PC-9 (cell line): ENCODE data around the gene C5orf47. TPM values are rescaled to one million over a fixed set of nuclear protein-coding genes. Genes with fewer than 3 reads are reported as not detected.

ENCODE experiments used
- BruUV-seq: library from RNA; stranded (reverse); fragments of 400-500 nt; replicated peaks from 2 replicates; lab custom pipeline; 2021; lab: Mats Ljungman, UMichigan
- CTCF ChIA-PET: fragments of 300-600 bp; sonication (Branson Sonifier 250); formaldehyde crosslinking; loops from one replicate; lab custom pipeline; 2022; ENCODE audit warnings: antibody characterized with exemption; lab: Charles Lee
- POLR2A ChIA-PET: fragments of 300-600 bp; sonication (Branson Sonifier 250); formaldehyde crosslinking; loops from one replicate; lab custom pipeline; 2022; ENCODE audit warnings: antibody characterized with exemption; ENCODE audit not compliant: unreplicated experiment; lab: Charles Lee
- DNase-seq, 2 experiments: peaks; one replicate each; pipeline versions ENCODE4 v3.0.0 to v3.0.0-alpha.2; 2015 to 2022; ENCODE audit warnings: mixed read lengths in 1 of 2
- H2AFZ ChIP-seq: fragments of 200-600 bp; sonication (generic); 2 replicates; pipeline ENCODE4 v1.8.1; 2017; ENCODE audit warnings: antibody characterized with exemption
- H3F3A ChIP-seq: fragments of 200-600 bp; sonication (generic); 2 replicates; pipeline ENCODE4 v1.8.1; 2017; ENCODE audit warnings: antibody characterized with exemption, mild to moderate bottlenecking, low read depth; ENCODE audit not compliant: insufficient read depth
- H3K27ac ChIP-seq: fragments of 200-600 bp; sonication (generic); 2 replicates; pipeline ENCODE4 v1.6.1; 2016; ENCODE audit warnings: mixed run types
- H3K27me3 ChIP-seq: fragments of 200-600 bp; sonication (generic); 2 replicates; pipeline ENCODE4 v1.6.1; 2016; ENCODE audit warnings: low read depth, mixed run types; ENCODE audit not compliant: insufficient read depth
- H3K36me3 ChIP-seq: fragments of 200-600 bp; sonication (generic); 2 replicates; pipeline ENCODE4 v1.6.1; 2016; ENCODE audit warnings: low read depth, mixed run types
- H3K4me1 ChIP-seq: fragments of 200-600 bp; sonication (generic); replicated peaks from 2 replicates; pipeline ENCODE4 v1.6.1; 2016; ENCODE audit warnings: mixed run types; ENCODE audit not compliant: insufficient read depth
- H3K4me2 ChIP-seq: fragments of 200-600 bp; sonication (generic); 2 replicates; pipeline ENCODE4 v1.6.1; 2017; ENCODE audit warnings: mixed run types
- H3K4me3 ChIP-seq: fragments of 200-600 bp; sonication (generic); 2 replicates; pipeline ENCODE4 v1.6.1; 2016; ENCODE audit warnings: mixed run types
- H3K79me2 ChIP-seq: fragments of 200-600 bp; sonication (generic); 2 replicates; pipeline ENCODE4 v1.6.1; 2017; ENCODE audit warnings: low read depth, mixed run types
- H3K9me2 ChIP-seq: fragments of 200-600 bp; sonication (generic); 2 replicates; pipeline ENCODE4 v1.8.1; 2017; ENCODE audit warnings: mild to moderate bottlenecking; ENCODE audit not compliant: insufficient read depth
- H3K9me3 ChIP-seq: fragments of 200-600 bp; sonication (generic); 2 replicates; pipeline ENCODE4 v1.8.1; 2016; ENCODE audit warnings: low read depth; ENCODE audit not compliant: insufficient read depth
- H4K20me1 ChIP-seq: fragments of 200-600 bp; sonication (generic); 2 replicates; pipeline ENCODE4 v1.8.1; 2017; ENCODE audit not compliant: insufficient read depth
- EZH2 ChIP-seq: fragments of 200-600 bp; sonication (generic); IDR thresholded peaks from 2 replicates; pipeline ENCODE4 v1.8.0; 2017; ENCODE audit warnings: antibody characterized with exemption, low read depth
- intact Hi-C: fragments of 100-400 bp; cut with micrococcal nuclease; formaldehyde crosslinking; loops from one replicate; pipeline ENCODE4 v1.10.0; 2022; ENCODE audit not compliant: unreplicated experiment
- total RNA-seq: library from RNA; stranded (reverse); gene quantifications from 2 replicates; pipeline ENCODE4 v1.2.3, GENCODE V29; 2021
- TF ChIP-seq, protein P1 (sequence below): fragments of 200-600 bp; sonication (generic); conservative IDR thresholded peaks from 2 replicates; pipeline ENCODE4 v1.6.1; 2017; ENCODE audit warnings: mixed run types, antibody characterized with exemption, mild to moderate bottlenecking, moderate library complexity

The C5orf47 gene
- total RNA-seq, 1 experiment from 2014 or later = not detected

- H3K27me3 ChIP-seq = peaks cover 65% of the 10 kb centered on the region
- POLR2A ChIA-PET = no interaction called here
- no peaks in the 10 kb centered on the region for H3K9me2 ChIP-seq
- no peaks in the 10 kb centered on the region for H3K4me1 ChIP-seq
- no peak overlapping the region for H3K4me2 ChIP-seq
- no peak for DNase-seq
- H3K79me2 ChIP-seq = no peaks in the 10 kb centered on the region
- H3K27ac ChIP-seq = no peak overlapping the region
- TF ChIP-seq, protein P1, sequence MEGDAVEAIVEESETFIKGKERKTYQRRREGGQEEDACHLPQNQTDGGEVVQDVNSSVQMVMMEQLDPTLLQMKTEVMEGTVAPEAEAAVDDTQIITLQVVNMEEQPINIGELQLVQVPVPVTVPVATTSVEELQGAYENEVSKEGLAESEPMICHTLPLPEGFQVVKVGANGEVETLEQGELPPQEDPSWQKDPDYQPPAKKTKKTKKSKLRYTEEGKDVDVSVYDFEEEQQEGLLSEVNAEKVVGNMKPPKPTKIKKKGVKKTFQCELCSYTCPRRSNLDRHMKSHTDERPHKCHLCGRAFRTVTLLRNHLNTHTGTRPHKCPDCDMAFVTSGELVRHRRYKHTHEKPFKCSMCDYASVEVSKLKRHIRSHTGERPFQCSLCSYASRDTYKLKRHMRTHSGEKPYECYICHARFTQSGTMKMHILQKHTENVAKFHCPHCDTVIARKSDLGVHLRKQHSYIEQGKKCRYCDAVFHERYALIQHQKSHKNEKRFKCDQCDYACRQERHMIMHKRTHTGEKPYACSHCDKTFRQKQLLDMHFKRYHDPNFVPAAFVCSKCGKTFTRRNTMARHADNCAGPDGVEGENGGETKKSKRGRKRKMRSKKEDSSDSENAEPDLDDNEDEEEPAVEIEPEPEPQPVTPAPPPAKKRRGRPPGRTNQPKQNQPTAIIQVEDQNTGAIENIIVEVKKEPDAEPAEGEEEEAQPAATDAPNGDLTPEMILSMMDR = no peak
- no peak for TF ChIP-seq EZH2
- H3K9me3 ChIP-seq = no peaks in the 10 kb centered on the region
- CTCF ChIA-PET = no interaction called here
- H2AFZ ChIP-seq = no peak overlapping the region
- H3K36me3 ChIP-seq = no peaks in the 10 kb centered on the region
- H4K20me1 ChIP-seq = no peaks in the 10 kb centered on the region
- H3K4me3 ChIP-seq = no peak overlapping the region
- H3F3A ChIP-seq = no peaks in the 10 kb centered on the region
- intact Hi-C loops = no loop called here
- BruUV-seq = no TSS peak
Observed at GRCh38 chr5:173998531-173998930, 9.6 kb downstream of the C5orf47 start.

DNA sequence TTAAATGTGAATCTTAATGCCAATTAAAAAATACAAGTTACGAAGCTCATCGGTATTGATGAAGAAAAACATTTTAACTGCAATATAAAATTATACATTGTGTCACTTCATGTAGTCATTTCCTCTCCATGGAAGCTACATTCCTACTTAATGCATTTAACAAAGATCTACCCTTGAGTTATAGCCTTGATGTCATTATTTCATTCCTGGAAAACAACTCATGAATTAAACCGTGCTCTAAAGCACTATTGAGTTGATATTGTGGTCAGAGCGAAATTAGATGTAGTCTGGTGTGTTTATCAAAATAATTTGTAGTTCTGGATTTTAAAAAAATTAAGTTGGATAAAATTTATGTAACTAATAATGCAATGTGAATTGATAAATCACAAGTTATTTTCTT lies 11.1 kb downstream of the C5orf47 start:
- DNase-seq = no peak
- Histone ChIP-seq H4K20me1 (no peaks in the 10 kb centered on the region), H3F3A (no peaks in the 10 kb centered on the region), H3K36me3 (no peaks in the 10 kb centered on the region), H3K79me2 (no peaks in the 10 kb centered on the region), H3K27ac (no peak overlapping the region), H3K9me2 (no peaks in the 10 kb centered on the region), H3K27me3 (peaks cover 61% of the 10 kb centered on the region), H3K4me2 (no peak overlapping the region), H3K4me1 (no peaks in the 10 kb centered on the region), H3K9me3 (no peaks in the 10 kb centered on the region), H2AFZ (no peak overlapping the region), H3K4me3 (no peak overlapping the region)
- intact Hi-C loops = no loop called here
- BruUV-seq = no TSS peak
- CTCF ChIA-PET = no interaction called here
- POLR2A ChIA-PET = no interaction called here
- TF ChIP-seq EZH2 = no peak
- TF ChIP-seq, protein P1 = no peak

DNA sequence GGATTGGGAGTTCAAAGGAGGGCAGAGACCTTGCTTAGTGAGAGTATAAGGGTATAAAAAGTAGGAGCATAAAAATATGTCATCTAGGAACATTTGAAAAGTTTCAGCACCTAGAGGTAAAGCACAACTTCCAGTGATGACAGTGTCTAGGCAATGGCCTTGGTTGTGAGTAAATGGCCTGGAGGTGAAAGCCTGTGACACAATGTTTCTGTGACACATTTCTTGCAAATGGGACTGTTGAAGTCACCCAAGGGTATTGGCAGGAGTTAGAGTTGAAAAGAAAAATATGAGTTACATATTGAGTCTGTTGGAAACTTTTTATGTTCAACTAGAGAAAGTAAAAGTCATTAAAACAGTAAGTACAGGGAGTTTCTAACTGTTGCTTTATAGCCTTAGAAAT lies 14.8 kb downstream of the C5orf47 start:
- no TSS peak for BruUV-seq
- TF ChIP-seq, protein P1 = no peak
- no peak for TF ChIP-seq EZH2
- CTCF ChIA-PET = no interaction called here

More for the DNA sequence above, 14.8 kb downstream of the C5orf47 start:
- Histone ChIP-seq H3F3A (no peaks in the 10 kb centered on the region), H3K79me2 (no peaks in the 10 kb centered on the region), H3K36me3 (no peaks in the 10 kb centered on the region), H4K20me1 (no peaks in the 10 kb centered on the region), H3K9me2 (no peaks in the 10 kb centered on the region), H2AFZ (no peak overlapping the region), H3K4me1 (no peaks in the 10 kb centered on the region; the same call in 1 of the 2 replicates), H3K9me3 (0 out of 2 replicates have a peak, but pooled peaks cover 3% of the 10 kb centered on the region), H3K4me3 (no peak overlapping the region), H3K27ac (no peak overlapping the region), H3K4me2 (no peak overlapping the region), H3K27me3 (peaks cover 43% of the 10 kb centered on the region)
- intact Hi-C loops = no loop called here
- DNase-seq = no peak
- POLR2A ChIA-PET = no interaction called here
